Endodermal cell (in vitro differentiated cells): ENCODE measurements around the gene CBLB. TPM values are rescaled to one million over a fixed set of nuclear protein-coding genes. Genes with fewer than 3 reads are reported as not detected.

Experiments used
- DNase-seq: peaks from one replicate; pipeline ENCODE4 v3.0.0-alpha.2; 2017
- H3K27ac ChIP-seq: 2 replicates; pipeline ENCODE4 v1.5.1; 2013; ENCODE audit warnings: mild to moderate bottlenecking, low read depth, low read length, moderate library complexity
- H3K27me3 ChIP-seq: 2 replicates; pipeline ENCODE4 v1.6.1; 2013; ENCODE audit warnings: mild to moderate bottlenecking, low read length, moderate library complexity; ENCODE audit not compliant: insufficient read depth, control insufficient read depth, poor library complexity, severe bottlenecking
- H3K36me3 ChIP-seq: 2 replicates; pipeline ENCODE4 v1.7.0; 2013; ENCODE audit warnings: mild to moderate bottlenecking, low read length, moderate library complexity; ENCODE audit not compliant: control insufficient read depth, insufficient read depth
- H3K4me1 ChIP-seq: one replicate; pipeline ENCODE4 v1.7.0; 2013; ENCODE audit warnings: low read length; ENCODE audit not compliant: control insufficient read depth, insufficient read depth
- H3K4me3 ChIP-seq: 2 replicates; pipeline ENCODE4 v1.5.1; 2013; ENCODE audit warnings: mild to moderate bottlenecking, low read length, moderate library complexity
- H3K9ac ChIP-seq: 2 replicates; pipeline ENCODE4 v1.6.1; 2013; ENCODE audit warnings: mild to moderate bottlenecking, low read length, moderate library complexity; ENCODE audit not compliant: poor library complexity, severe bottlenecking; ENCODE audit errors: extremely low read depth
- H3K9me3 ChIP-seq: 2 replicates; pipeline ENCODE4 v1.6.1; 2013; ENCODE audit warnings: mild to moderate bottlenecking, low read length, moderate library complexity; ENCODE audit not compliant: control insufficient read depth
- H3K27ac Mint-ChIP-seq: 2 replicates; pipeline ENCODE4 v1.8.0; 2020; ENCODE audit warnings: mixed read lengths
- H3K27me3 Mint-ChIP-seq: 2 replicates; pipeline ENCODE4 v1.8.0; 2021; ENCODE audit warnings: mild to moderate bottlenecking, mixed read lengths; ENCODE audit not compliant: insufficient read depth
- H3K36me3 Mint-ChIP-seq: 2 replicates; pipeline ENCODE4 v1.8.0; 2020; ENCODE audit warnings: low read depth, mixed read lengths
- H3K4me1 Mint-ChIP-seq: 2 replicates; pipeline ENCODE4 v1.8.0; 2020; ENCODE audit warnings: mixed read lengths
- H3K4me3 Mint-ChIP-seq: 2 replicates; pipeline ENCODE4 v1.8.0; 2020; ENCODE audit warnings: mild to moderate bottlenecking, moderate library complexity, mixed read lengths
- H3K9me3 Mint-ChIP-seq: 2 replicates; pipeline ENCODE4 v1.8.0; 2020; ENCODE audit warnings: mild to moderate bottlenecking, mixed read lengths
- WGBS, 2 experiments: methylation state at CpG; one replicate each; pipeline versions ENCODE4 v1.1.5 to v1.1.7; 2013; ENCODE audit warnings: missing lambda C conversion rate in 2 of 2, mixed read lengths in 1 of 2; ENCODE audit not compliant: insufficient coverage in 1 of 2, insufficient read length in 1 of 2; 5-methylcytosine and 5-hydroxymethylcytosine counted together
- total RNA-seq, 2 donors: library from RNA; stranded (reverse); fragmentation: NEBNext Ultra II Directional in 1 of 2; extraction: Animal tissue kit (Norgen Biotek cat#: 25700) in 1 of 2; gene quantifications; 2 replicates in 1 of 2; 3 replicates in 1 of 2; pipeline ENCODE4 v1.2.1, GENCODE V29; 2021
- TF ChIP-seq, protein P1 (sequence below): fragments of 200-600 bp; sonication (generic); conservative IDR thresholded peaks from 2 replicates; pipeline ENCODE4 v1.5.0; 2021; ENCODE audit warnings: antibody characterized with exemption, mild to moderate bottlenecking

The CBLB gene
- total RNA-seq, 2 donors from 2014 or later: 45.4 to 60.5 TPM

DNA sequence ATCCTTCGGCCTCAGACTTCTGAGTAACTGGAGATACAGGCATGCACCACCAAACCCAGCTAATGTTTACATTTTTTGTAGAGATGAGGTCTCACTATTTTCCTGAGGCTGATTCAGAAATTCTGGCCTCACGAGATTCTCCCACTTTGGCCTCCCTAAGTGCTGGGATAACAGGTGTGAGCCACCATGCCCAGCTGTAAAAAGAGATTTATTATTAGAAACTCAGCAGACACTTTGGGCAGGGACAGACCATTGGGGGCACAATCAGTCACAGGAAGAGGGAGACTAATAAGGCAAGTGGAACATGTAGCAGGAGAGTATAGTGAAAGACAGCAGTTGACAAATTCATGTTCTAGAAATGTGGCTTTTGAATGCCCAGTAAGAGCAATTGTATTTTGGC, 249.2 kb downstream of the CBLB start:
- no peaks in the 10 kb centered on the region for H3K36me3 ChIP-seq
- no peak overlapping the region for H3K27ac ChIP-seq
- no peaks in the 10 kb centered on the region for H3K27me3 ChIP-seq
- no peak overlapping the region for H3K4me3 ChIP-seq
- Mint-ChIP-seq H3K9me3 (no peaks in the 10 kb centered on the region), H3K4me1 (no peaks in the 10 kb centered on the region), H3K36me3 (no peaks in the 10 kb centered on the region), H3K4me3 (no peak overlapping the region), H3K27me3 (no peaks in the 10 kb centered on the region), H3K27ac (no peak overlapping the region)
- TF ChIP-seq, protein P1, sequence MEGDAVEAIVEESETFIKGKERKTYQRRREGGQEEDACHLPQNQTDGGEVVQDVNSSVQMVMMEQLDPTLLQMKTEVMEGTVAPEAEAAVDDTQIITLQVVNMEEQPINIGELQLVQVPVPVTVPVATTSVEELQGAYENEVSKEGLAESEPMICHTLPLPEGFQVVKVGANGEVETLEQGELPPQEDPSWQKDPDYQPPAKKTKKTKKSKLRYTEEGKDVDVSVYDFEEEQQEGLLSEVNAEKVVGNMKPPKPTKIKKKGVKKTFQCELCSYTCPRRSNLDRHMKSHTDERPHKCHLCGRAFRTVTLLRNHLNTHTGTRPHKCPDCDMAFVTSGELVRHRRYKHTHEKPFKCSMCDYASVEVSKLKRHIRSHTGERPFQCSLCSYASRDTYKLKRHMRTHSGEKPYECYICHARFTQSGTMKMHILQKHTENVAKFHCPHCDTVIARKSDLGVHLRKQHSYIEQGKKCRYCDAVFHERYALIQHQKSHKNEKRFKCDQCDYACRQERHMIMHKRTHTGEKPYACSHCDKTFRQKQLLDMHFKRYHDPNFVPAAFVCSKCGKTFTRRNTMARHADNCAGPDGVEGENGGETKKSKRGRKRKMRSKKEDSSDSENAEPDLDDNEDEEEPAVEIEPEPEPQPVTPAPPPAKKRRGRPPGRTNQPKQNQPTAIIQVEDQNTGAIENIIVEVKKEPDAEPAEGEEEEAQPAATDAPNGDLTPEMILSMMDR: no peak
- H3K9me3 ChIP-seq: no peaks in the 10 kb centered on the region
- WGBS, 2 experiments: 92 to 100% methylated on average over 2 of the region's 2 CpGs
- no peaks in the 10 kb centered on the region for H3K4me1 ChIP-seq
- DNase-seq: no peak
- no peak overlapping the region for H3K9ac ChIP-seq

DNA sequence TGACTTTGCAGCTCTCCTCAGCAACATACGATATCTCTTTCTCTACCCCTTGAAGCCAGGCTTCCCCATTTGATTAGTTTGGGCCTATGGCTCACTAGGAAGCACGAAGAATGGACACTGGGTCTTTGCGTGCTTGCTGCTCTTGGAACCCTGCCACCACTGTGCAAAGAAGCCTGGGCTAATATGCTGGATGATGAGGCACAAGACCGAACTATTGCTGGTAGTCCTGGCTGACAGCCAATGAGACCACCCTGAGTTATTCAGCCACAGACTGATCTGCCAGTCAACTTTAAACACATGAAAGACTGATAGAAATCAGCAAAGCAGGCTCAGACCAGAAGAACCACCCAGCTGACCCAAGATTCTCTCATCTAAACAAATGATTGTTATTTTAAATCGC, 250.3 kb downstream of the CBLB start:
- Mint-ChIP-seq H3K36me3 (no peaks in the 10 kb centered on the region), H3K27me3 (no peaks in the 10 kb centered on the region), H3K9me3 (no peaks in the 10 kb centered on the region), H3K27ac (no peak overlapping the region), H3K4me1 (peaks cover 4% of the 10 kb centered on the region), H3K4me3 (no peak overlapping the region)
- Histone ChIP-seq H3K36me3 (no peaks in the 10 kb centered on the region), H3K9me3 (no peaks in the 10 kb centered on the region), H3K4me1 (no peaks in the 10 kb centered on the region), H3K27ac (no peak overlapping the region), H3K27me3 (no peaks in the 10 kb centered on the region), H3K9ac (no peak overlapping the region), H3K4me3 (no peak overlapping the region)
- no peak for DNase-seq
- WGBS, 2 experiments: 94 to 100% methylated on average over 1 to 5 of the region's 5 CpGs
- TF ChIP-seq, protein P1: no peak

DNA sequence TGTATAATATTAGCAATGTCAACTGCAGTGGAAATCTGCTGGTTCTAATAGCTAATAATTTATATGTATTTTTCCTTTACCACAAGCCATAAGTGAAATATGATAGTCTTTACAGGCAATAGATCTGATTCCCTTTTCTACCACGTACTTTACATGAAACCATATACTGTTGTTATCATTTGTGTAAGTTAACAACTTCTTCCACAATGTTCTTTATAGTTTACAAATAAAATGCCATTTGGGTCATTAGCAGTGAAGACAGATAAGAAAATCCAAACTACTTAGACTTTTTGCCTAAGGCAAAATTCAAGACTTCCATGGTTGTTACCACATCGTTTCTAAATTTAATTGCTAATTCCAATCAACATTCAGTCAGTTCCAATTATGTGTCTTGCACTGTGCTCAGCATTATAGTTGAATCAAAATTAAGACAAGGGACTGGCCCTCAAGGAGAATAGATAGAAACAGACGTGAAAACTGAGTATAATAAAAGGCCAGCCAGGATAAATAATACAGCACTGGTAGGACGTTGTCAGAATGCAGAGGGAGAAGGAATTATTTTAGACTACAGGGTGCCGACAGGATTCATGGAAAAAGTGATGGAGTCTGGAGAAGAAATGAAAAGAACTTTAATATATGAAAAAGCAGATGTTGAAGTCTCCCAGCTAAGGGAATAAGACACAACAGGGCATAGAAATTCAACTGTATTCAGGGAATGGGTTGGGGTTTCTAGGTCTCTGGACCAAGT, 252.3 kb downstream of the CBLB start:
- H3K4me3 Mint-ChIP-seq: no peak overlapping the region
- H3K9me3 ChIP-seq: no peaks in the 10 kb centered on the region

More for the DNA sequence above, 252.3 kb downstream of the CBLB start:
- no peaks in the 10 kb centered on the region for H3K27me3 Mint-ChIP-seq
- H3K27ac Mint-ChIP-seq: no peak overlapping the region
- Histone ChIP-seq H3K27ac (no peak overlapping the region), H3K36me3 (no peaks in the 10 kb centered on the region), H3K27me3 (no peaks in the 10 kb centered on the region), H3K4me3 (no peak overlapping the region), H3K9ac (no peak overlapping the region), H3K4me1 (peaks cover 3% of the 10 kb centered on the region)
- TF ChIP-seq, protein P1: no peak
- H3K36me3 Mint-ChIP-seq: no peaks in the 10 kb centered on the region
- WGBS, 2 experiments: 92 to 95% methylated on average over 4 to 5 of the region's 5 CpGs
- no peak for DNase-seq
- peaks cover 21% of the 10 kb centered on the region for H3K4me1 Mint-ChIP-seq
- H3K9me3 Mint-ChIP-seq: peaks cover under 1% of the 10 kb centered on the region
